Amniotic stem cell (primary cell): ENCODE measurements around the gene PPM1A.

Experiments
- DNase-seq: peaks from one replicate; lab custom pipeline; 2025; lab: John Stamatoyannopoulos, UW

The PPM1A gene

GRCh38 chr14:60227291-60227690 lies 21.7 kb upstream of the PPM1A start:
- DNase-seq: no peak

GRCh38 chr14:60229614-60230013 lies 19.4 kb upstream of the PPM1A start:
- no peak for DNase-seq

GRCh38 chr14:60232185-60232584 lies 16.8 kb upstream of the PPM1A start:
- no peak for DNase-seq

- DNase-seq: no peak
Measured at GRCh38 chr14:60233251-60233650, 15.8 kb upstream of the PPM1A start.

GRCh38 chr14:60233891-60234290 lies 15.1 kb upstream of the PPM1A start:
- DNase-seq: no peak

- DNase-seq: no peak
Measured at GRCh38 chr14:60235440-60235839, 13.6 kb upstream of the PPM1A start.

GRCh38 chr14:60238955-60239354 lies 10.1 kb upstream of the PPM1A start:
- DNase-seq: no peak

- DNase-seq: no peak
Measured at GRCh38 chr14:60240139-60240856, 8.7 kb upstream of the PPM1A start.

GRCh38 chr14:60241091-60241490 lies 7.9 kb upstream of the PPM1A start:
- DNase-seq: no peak

GRCh38 chr14:60242429-60242828 lies 6.6 kb upstream of the PPM1A start:
- DNase-seq: no peak

- no peak for DNase-seq
Measured at GRCh38 chr14:60245380-60246177, 3.4 kb upstream of the PPM1A start.

GRCh38 chr14:60247994-60248696 lies 876 bp upstream of the PPM1A start:
- peak; percentile 88 for DNase-seq

- DNase-seq: no peak
Measured at GRCh38 chr14:60249321-60250256, 568 bp downstream of the PPM1A start.

GRCh38 chr14:60250257-60251035 lies 1.4 kb downstream of the PPM1A start:
- DNase-seq: no peak

- no peak for DNase-seq
Measured at GRCh38 chr14:60251877-60252276, 2.9 kb downstream of the PPM1A start.

GRCh38 chr14:60252630-60253029 lies 3.6 kb downstream of the PPM1A start:
- no peak for DNase-seq

GRCh38 chr14:60253649-60254048 lies 4.6 kb downstream of the PPM1A start:
- DNase-seq: no peak

GRCh38 chr14:60254176-60254575 lies 5.2 kb downstream of the PPM1A start:
- no peak for DNase-seq

- DNase-seq: no peak
Measured at GRCh38 chr14:60257865-60258264, 8.8 kb downstream of the PPM1A start.

- no peak for DNase-seq
Measured at GRCh38 chr14:60265163-60265562, 16.1 kb downstream of the PPM1A start.
